Heart left ventricle (tissue), 13 donors: Measurements from ENCODE around the gene PADI2.

Experiments used
- CTCF ChIP-seq, 12 donors: fragments of 200-600 bp; sonication (generic) in 4 of 12; IDR thresholded peaks; one replicate each; pipeline versions ENCODE4 v1.5.0 to v1.8.0; 2018 to 2022; ENCODE audit warnings: antibody characterized with exemption in 12 of 12, mild to moderate bottlenecking in 5 of 12
- POLR2A ChIP-seq, 2 donors: fragments of 450-650 bp; IDR thresholded peaks; one replicate each; pipeline ENCODE4 v1.6.1; 2017; ENCODE audit warnings: antibody characterized with exemption in 2 of 2, mild to moderate bottlenecking in 2 of 2, moderate library complexity in 2 of 2
- donor health status: ischemic (EF 13 %, LVEDD 7.1; RV severe dilation, severe dysfunction).
- donor health status: DM: no; HTN: yes; CAD: no.
- donor health status: DM: no; HTN: no; CAD: no.
- donor health status: ischemic (EF 25% LVEDD 6.9; RV normal size, moderate dysfunction).
- donor health status: ischemic (EF 25% LVEDD 5.7; RV mildly dilated, moderate dysfunction).
- donor health status: ischemic (EF 35%, LVEDD 5.7; RV mildly dilated, moderate dysfunction).
- donor health status: nonischemic (EF 11% LVEDD 7.7; RV severe dilation, severe dysfunction).
- donor health status: DM: yes; HTN: yes; CAD: no.
- donor health status: PGD.
- donor health status: ischemic (EF 29% LVEDD 5.4; RV normal size, mild dysfunction).
- donor health status: nonischemic (EF 23%, LVEDD 6.1; RV moderate dilation, normal function).

GRCh38 chr1:17130138-17130635, 10.9 kb upstream of the PADI2 start:
- TF ChIP-seq CTCF (IDR thresholded peaks at IDR 0.05), result no peak
- TF ChIP-seq POLR2A (IDR thresholded peaks at IDR 0.05), result no peak
